C4-2B (cell line): ENCODE data around the gene ACCS.

Experiments
- ZFX ChIP-seq: fragments of 450-650 bp; IDR thresholded peaks from 2 replicates; pipeline ENCODE4 v1.6.1; 2017
- TF ChIP-seq, protein P1 (sequence below): fragments of 450-650 bp; conservative IDR thresholded peaks from 2 replicates; pipeline ENCODE4 v1.5.1; 2017; ENCODE audit warnings: mild to moderate bottlenecking

GRCh38 chr11:44046182-44046581 lies 19.9 kb upstream of the ACCS start:
- TF ChIP-seq, protein P1, sequence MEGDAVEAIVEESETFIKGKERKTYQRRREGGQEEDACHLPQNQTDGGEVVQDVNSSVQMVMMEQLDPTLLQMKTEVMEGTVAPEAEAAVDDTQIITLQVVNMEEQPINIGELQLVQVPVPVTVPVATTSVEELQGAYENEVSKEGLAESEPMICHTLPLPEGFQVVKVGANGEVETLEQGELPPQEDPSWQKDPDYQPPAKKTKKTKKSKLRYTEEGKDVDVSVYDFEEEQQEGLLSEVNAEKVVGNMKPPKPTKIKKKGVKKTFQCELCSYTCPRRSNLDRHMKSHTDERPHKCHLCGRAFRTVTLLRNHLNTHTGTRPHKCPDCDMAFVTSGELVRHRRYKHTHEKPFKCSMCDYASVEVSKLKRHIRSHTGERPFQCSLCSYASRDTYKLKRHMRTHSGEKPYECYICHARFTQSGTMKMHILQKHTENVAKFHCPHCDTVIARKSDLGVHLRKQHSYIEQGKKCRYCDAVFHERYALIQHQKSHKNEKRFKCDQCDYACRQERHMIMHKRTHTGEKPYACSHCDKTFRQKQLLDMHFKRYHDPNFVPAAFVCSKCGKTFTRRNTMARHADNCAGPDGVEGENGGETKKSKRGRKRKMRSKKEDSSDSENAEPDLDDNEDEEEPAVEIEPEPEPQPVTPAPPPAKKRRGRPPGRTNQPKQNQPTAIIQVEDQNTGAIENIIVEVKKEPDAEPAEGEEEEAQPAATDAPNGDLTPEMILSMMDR, result no peak
- no peak for TF ChIP-seq ZFX
